ENCODE measurements around the gene TLCD5.

DNA sequence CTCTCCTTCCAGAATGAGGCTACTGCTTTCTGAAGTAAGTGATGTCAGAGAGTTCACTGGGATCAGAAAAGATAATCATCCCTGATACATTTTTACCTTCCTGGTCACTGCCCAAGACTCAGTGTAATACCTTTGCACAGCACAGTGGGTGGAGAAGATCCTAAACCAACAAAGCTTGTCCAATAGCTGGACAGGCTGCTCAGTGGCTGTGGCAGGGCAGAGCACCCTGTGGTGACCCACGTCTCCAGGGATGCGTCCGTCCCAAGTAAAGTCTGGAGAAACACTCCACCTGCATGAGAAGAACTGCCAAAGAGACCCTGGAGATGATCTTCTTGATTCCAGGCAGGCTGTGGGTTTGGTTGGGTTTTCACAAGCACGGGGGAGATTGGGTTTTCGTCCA is 31.0 kb upstream of the TLCD5 start:
- TF ChIP-seq, protein P1, sequence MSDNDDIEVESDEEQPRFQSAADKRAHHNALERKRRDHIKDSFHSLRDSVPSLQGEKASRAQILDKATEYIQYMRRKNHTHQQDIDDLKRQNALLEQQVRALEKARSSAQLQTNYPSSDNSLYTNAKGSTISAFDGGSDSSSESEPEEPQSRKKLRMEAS (IDR thresholded peaks at IDR 0.05) = no peak
- no peak for TF ChIP-seq RAD21 (IDR thresholded peaks at IDR 0.05; ENCODE audit: low read depth)
- no peak for TF ChIP-seq NFIC (IDR thresholded peaks at IDR 0.05)
- TF ChIP-seq USF1 (IDR thresholded peaks at IDR 0.05) = no peak
- TF ChIP-seq REST (IDR thresholded peaks at IDR 0.05; ENCODE audit: low read depth) = no peak
- no peak for TF ChIP-seq YY1 (IDR thresholded peaks at IDR 0.05; ENCODE audit: low read depth)
- TF ChIP-seq EP300 (IDR thresholded peaks at IDR 0.05; ENCODE audit: borderline replicate concordance) = no peak
- no peak for TF ChIP-seq TAF1 (IDR thresholded peaks at IDR 0.05; ENCODE audit: low read depth)

Measured in Ishikawa (cell line).